ENCODE results near the gene NR2F2. TPM values are rescaled to one million over a fixed set of nuclear protein-coding genes. Genes with fewer than 3 reads are reported as not detected.

The NR2F2 gene
- 0.17 TPM in 1 of 2 replicates, not detected in the other for total RNA-seq (2014; rRNA removed; shearing (Covaris generic))

GRCh38 chr15:96330450-96331143, at the start of gene NR2F2:
NR2F2 (plus strand) TSS chr15:96330700; CDS start chr15:96332106, 1,406 bp downstream.
- peak; percentile 98 for DNase-seq
- Histone ChIP-seq H3K36me3 (replicated peaks; ENCODE audit: control insufficient read depth, insufficient read depth, low read length) (no peaks in the 10 kb centered on the region), H3K27me3 (ENCODE audit: control insufficient read depth, insufficient read depth, low read length) (peaks cover 93% of the 10 kb centered on the region)

GRCh38 chr15:96285305-96285704, 45.2 kb upstream of the NR2F2 start:
- peaks cover 4% of the 10 kb centered on the region for H3K27me3 ChIP-seq (ENCODE audit: control insufficient read depth, insufficient read depth, low read length)
- no peaks in the 10 kb centered on the region for H3K36me3 ChIP-seq (replicated peaks; ENCODE audit: control insufficient read depth, insufficient read depth, low read length)
- DNase-seq: no peak
- no peak overlapping the region for H3K4me3 ChIP-seq (ENCODE audit: insufficient read depth, low read depth, low read length)

More at GRCh38 chr15:96330450-96331143, at the start of gene NR2F2:
- H3K4me3 ChIP-seq (ENCODE audit: insufficient read depth, low read depth, low read length): peak within 1 kb of the TSS; percentile 42

GRCh38 chr15:96285729-96286254, 44.7 kb upstream of the NR2F2 start:
- DNase-seq: no peak

GRCh38 chr15:96290679-96291078, 39.8 kb upstream of the NR2F2 start:
- Histone ChIP-seq H3K27me3 (ENCODE audit: control insufficient read depth, insufficient read depth, low read length) (no peaks in the 10 kb centered on the region; the same call in 1 of the 2 replicates), H3K36me3 (replicated peaks; ENCODE audit: control insufficient read depth, insufficient read depth, low read length) (no peaks in the 10 kb centered on the region), H3K4me3 (ENCODE audit: insufficient read depth, low read depth, low read length) (no peak overlapping the region)
- no peak for DNase-seq

More at GRCh38 chr15:96285729-96286254, 44.7 kb upstream of the NR2F2 start:
- peaks cover 4% of the 10 kb centered on the region for H3K27me3 ChIP-seq (ENCODE audit: control insufficient read depth, insufficient read depth, low read length)
- no peak overlapping the region for H3K4me3 ChIP-seq (ENCODE audit: insufficient read depth, low read depth, low read length)
- no peaks in the 10 kb centered on the region for H3K36me3 ChIP-seq (replicated peaks; ENCODE audit: control insufficient read depth, insufficient read depth, low read length)

- Histone ChIP-seq H3K27me3 (ENCODE audit: control insufficient read depth, insufficient read depth, low read length) (no peaks in the 10 kb centered on the region; the same call in 1 of the 2 replicates), H3K36me3 (replicated peaks; ENCODE audit: control insufficient read depth, insufficient read depth, low read length) (no peaks in the 10 kb centered on the region), H3K4me3 (ENCODE audit: insufficient read depth, low read depth, low read length) (no peak overlapping the region)
- DNase-seq: no peak
Observed at GRCh38 chr15:96292635-96293034, 37.9 kb upstream of the NR2F2 start.

- no peaks in the 10 kb centered on the region for H3K36me3 ChIP-seq (replicated peaks; ENCODE audit: control insufficient read depth, insufficient read depth, low read length)
Observed at GRCh38 chr15:96293441-96293840, 37.1 kb upstream of the NR2F2 start.

GRCh38 chr15:96294766-96295165, 35.7 kb upstream of the NR2F2 start:
- Histone ChIP-seq H3K27me3 (ENCODE audit: control insufficient read depth, insufficient read depth, low read length) (no peaks in the 10 kb centered on the region; the same call in 1 of the 2 replicates), H3K36me3 (replicated peaks; ENCODE audit: control insufficient read depth, insufficient read depth, low read length) (no peaks in the 10 kb centered on the region), H3K4me3 (ENCODE audit: insufficient read depth, low read depth, low read length) (no peak overlapping the region)
- no peak for DNase-seq

More at GRCh38 chr15:96293441-96293840, 37.1 kb upstream of the NR2F2 start:
- Histone ChIP-seq H3K4me3 (ENCODE audit: insufficient read depth, low read depth, low read length) (no peak overlapping the region), H3K27me3 (ENCODE audit: control insufficient read depth, insufficient read depth, low read length) (no peaks in the 10 kb centered on the region; the same call in 1 of the 2 replicates)
- no peak for DNase-seq

GRCh38 chr15:96296264-96296663, 34.2 kb upstream of the NR2F2 start:
- Histone ChIP-seq H3K27me3 (ENCODE audit: control insufficient read depth, insufficient read depth, low read length) (no peaks in the 10 kb centered on the region; the same call in 1 of the 2 replicates), H3K36me3 (replicated peaks; ENCODE audit: control insufficient read depth, insufficient read depth, low read length) (no peaks in the 10 kb centered on the region), H3K4me3 (ENCODE audit: insufficient read depth, low read depth, low read length) (no peak overlapping the region)
- DNase-seq: no peak

- Histone ChIP-seq H3K27me3 (ENCODE audit: control insufficient read depth, insufficient read depth, low read length) (no peaks in the 10 kb centered on the region; the same call in 1 of the 2 replicates), H3K4me3 (ENCODE audit: insufficient read depth, low read depth, low read length) (no peak overlapping the region), H3K36me3 (replicated peaks; ENCODE audit: control insufficient read depth, insufficient read depth, low read length) (no peaks in the 10 kb centered on the region)
- DNase-seq: no peak
Observed at GRCh38 chr15:96297783-96298182, 32.7 kb upstream of the NR2F2 start.

- no peaks in the 10 kb centered on the region for H3K36me3 ChIP-seq (replicated peaks; ENCODE audit: control insufficient read depth, insufficient read depth, low read length)
- no peaks in the 10 kb centered on the region for H3K27me3 ChIP-seq (ENCODE audit: control insufficient read depth, insufficient read depth, low read length)
- no peak overlapping the region for H3K4me3 ChIP-seq (ENCODE audit: insufficient read depth, low read depth, low read length)
- no peak for DNase-seq
Observed at GRCh38 chr15:96298217-96298616, 32.3 kb upstream of the NR2F2 start.

- no peaks in the 10 kb centered on the region for H3K27me3 ChIP-seq (ENCODE audit: control insufficient read depth, insufficient read depth, low read length)
- no peaks in the 10 kb centered on the region for H3K36me3 ChIP-seq (replicated peaks; ENCODE audit: control insufficient read depth, insufficient read depth, low read length)
- DNase-seq: no peak
- no peak overlapping the region for H3K4me3 ChIP-seq (ENCODE audit: insufficient read depth, low read depth, low read length)
Observed at GRCh38 chr15:96300836-96301235, 29.7 kb upstream of the NR2F2 start.

GRCh38 chr15:96303503-96304056, 26.9 kb upstream of the NR2F2 start:
- no peak overlapping the region for H3K4me3 ChIP-seq (ENCODE audit: insufficient read depth, low read depth, low read length)
- H3K27me3 ChIP-seq (ENCODE audit: control insufficient read depth, insufficient read depth, low read length): no peaks in the 10 kb centered on the region
- DNase-seq: no peak
- no peaks in the 10 kb centered on the region for H3K36me3 ChIP-seq (replicated peaks; ENCODE audit: control insufficient read depth, insufficient read depth, low read length)

- H3K4me3 ChIP-seq (ENCODE audit: insufficient read depth, low read depth, low read length): no peak overlapping the region
- DNase-seq: no peak
- no peaks in the 10 kb centered on the region for H3K27me3 ChIP-seq (ENCODE audit: control insufficient read depth, insufficient read depth, low read length)
- no peaks in the 10 kb centered on the region for H3K36me3 ChIP-seq (replicated peaks; ENCODE audit: control insufficient read depth, insufficient read depth, low read length)
Observed at GRCh38 chr15:96304839-96305238, 25.7 kb upstream of the NR2F2 start.

- no peaks in the 10 kb centered on the region for H3K36me3 ChIP-seq (replicated peaks; ENCODE audit: control insufficient read depth, insufficient read depth, low read length)
- H3K27me3 ChIP-seq (ENCODE audit: control insufficient read depth, insufficient read depth, low read length): no peaks in the 10 kb centered on the region
- no peak for DNase-seq
- H3K4me3 ChIP-seq (ENCODE audit: insufficient read depth, low read depth, low read length): no peak overlapping the region
Observed at GRCh38 chr15:96306321-96306720, 24.2 kb upstream of the NR2F2 start.

- Histone ChIP-seq H3K27me3 (ENCODE audit: control insufficient read depth, insufficient read depth, low read length) (no peaks in the 10 kb centered on the region), H3K36me3 (replicated peaks; ENCODE audit: control insufficient read depth, insufficient read depth, low read length) (no peaks in the 10 kb centered on the region), H3K4me3 (ENCODE audit: insufficient read depth, low read depth, low read length) (no peak overlapping the region)
- DNase-seq: no peak
Observed at GRCh38 chr15:96307856-96308394, 22.6 kb upstream of the NR2F2 start.

All from H7 (cell line).